ENCODE data around the gene NIPBL.

GRCh38 chr5:36881304-36881703, 4.7 kb downstream of the NIPBL start:
- TF ChIP-seq CTCF (IDR thresholded peaks at IDR 0.05; ENCODE audit: low read length) (no peak), EZH2 (IDR thresholded peaks at IDR 0.05; ENCODE audit: borderline replicate concordance, low read length) (no peak)
